GM08714 (cell line): Measurements from ENCODE around the gene SLC8B1.
"Not testable (repeated sequence)": the region's sequence is repeated elsewhere in the genome, so short reads cannot be mapped to it uniquely, and the experiment has no call there.

Source experiments
- H3K4me3 ChIP-seq: fragments of 200-500 bp; sonication (Bioruptor generic); 2 replicates; pipeline ENCODE4 v1.5.1; 2014; ENCODE audit warnings: mild to moderate bottlenecking, low read length, inconsistent platforms
- ZNF274 ChIP-seq: IDR thresholded peaks from 2 replicates; pipeline ENCODE4 v1.6.1; 2012; ENCODE audit warnings: mild to moderate bottlenecking, low read depth, low read length

SLC8B1 gene

GRCh38 chr12:113364698-113365097 lies 29.8 kb upstream of the SLC8B1 start:
- no peak for TF ChIP-seq ZNF274
- H3K4me3 ChIP-seq: no peak overlapping the region

DNA sequence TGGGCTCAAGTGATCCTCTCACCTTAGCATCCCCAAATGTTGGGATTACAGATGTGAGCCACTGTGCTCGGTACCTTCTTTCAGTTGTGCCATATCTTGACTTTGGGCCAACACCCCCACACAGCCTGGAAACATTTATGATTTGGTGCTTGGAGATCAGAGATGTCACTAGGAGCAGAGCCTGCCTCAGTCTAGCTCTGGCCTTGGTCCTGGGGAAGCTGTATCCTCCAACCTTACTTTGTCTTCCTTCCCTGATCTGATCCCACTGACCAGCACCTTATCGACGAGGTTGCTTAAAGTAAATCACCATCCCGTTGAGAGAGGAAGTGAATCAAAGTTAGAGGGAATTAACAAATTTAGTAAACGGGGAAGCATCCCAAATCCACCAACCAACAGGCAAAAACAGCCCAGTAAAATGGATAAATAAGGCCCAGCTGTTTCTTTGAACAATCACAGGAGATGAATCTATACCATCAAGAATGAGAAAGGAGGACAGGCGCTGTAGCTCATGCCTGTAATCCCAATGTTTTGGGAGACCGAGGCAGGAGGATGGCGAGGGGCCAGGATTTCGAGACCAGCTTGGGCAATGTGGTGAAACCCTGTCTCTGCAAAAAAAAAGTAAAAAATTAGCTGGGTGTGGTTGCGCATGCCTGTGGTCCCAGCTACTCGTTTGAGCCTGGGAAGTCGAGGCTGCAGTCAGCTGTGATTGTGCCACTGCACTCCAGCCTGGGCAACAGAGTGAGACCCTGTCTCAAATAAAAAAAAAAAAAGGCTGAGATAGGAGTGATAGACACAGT lies 26.9 kb upstream of the SLC8B1 start:
- no peak overlapping the region for H3K4me3 ChIP-seq
- TF ChIP-seq ZNF274: no peak

DNA sequence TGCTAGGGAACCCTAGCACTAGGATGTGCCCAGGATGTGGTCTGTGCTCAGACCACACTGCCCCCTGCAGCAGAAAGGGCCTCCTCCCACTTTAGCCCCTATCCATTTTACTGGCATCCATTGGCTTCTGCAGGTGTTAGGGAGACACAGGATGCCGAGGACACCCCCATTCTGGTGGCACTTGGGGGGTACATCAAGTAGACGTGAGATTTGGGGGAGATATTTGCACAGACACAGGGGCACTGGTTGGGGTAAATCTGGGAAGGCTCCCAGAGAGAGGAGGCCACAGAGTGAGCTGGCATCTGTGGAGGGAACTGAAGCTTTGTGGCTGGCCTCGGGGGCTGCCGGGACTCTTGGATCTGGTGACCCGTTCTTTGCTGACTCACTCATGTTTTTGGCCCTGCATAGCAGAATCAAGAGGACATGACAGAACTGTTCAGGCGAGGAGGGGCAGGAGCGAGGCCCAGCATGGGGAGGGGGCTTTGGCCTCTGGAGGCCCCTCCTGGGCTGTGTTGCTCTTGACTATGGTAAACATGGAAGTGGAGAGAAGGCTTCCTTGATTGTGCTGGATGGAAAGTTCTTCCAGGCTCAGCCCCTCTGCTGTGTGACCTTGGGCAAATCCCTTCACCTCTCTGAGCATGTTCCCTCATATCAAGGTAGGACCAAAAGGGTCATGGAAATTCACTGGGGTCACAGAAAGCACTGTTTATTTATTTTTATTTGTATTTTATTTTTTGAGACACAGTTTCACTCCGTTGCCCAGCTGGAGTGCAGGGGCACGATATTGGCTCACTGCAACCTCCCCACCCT lies 25.2 kb upstream of the SLC8B1 start:
- H3K4me3 ChIP-seq: no peak overlapping the region
- no peak for TF ChIP-seq ZNF274

DNA sequence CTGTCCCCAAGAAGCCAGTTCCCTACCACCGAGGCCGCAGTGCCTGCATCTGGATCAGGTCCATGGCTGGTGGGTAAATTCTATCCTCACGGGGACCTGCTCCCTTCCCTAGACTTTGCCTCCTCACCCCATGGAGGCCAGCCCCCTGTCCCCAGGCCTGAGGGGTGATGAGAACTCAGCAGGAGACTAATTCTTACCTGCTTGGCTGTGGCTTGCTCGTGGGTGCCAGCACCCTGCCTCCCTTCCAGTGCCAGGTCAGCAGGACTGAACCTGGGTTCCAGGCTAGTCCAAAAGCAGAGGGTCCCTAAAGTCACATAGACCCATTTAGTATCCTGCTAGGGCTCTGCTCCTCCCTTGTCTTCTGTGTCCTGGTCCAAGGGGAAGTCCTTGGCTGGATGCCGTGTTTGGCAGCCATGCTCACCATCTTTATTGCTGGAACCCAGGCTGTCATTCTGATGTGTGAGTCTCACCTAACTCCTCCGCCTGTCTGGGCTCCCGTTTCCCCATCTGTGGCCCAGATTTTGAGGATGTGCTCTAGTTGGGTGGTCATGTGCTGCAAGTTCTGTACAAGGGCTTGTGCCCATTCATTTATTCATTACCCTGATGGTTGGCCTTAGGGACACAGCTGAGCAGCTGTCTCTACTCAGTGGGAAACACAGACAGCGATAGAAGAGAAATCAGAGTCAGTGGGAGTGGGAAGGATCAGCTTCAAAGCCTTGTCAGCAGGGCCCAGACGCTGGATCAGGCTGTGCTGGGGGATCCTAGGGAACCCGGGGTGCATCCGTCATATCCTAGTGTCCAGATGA lies 24.4 kb upstream of the SLC8B1 start:
- TF ChIP-seq ZNF274: no peak
- H3K4me3 ChIP-seq: peak overlapping the region; percentile 84

GRCh38 chr12:113358381-113359132 lies 23.6 kb upstream of the SLC8B1 start, which contains the start of gene PLBD2:
PLBD2 (plus strand) TSS chr12:113358587; CDS start chr12:113358601, 14 bp downstream.
- no peak for TF ChIP-seq ZNF274
- peak within 1 kb of the TSS; percentile 84 for H3K4me3 ChIP-seq

DNA sequence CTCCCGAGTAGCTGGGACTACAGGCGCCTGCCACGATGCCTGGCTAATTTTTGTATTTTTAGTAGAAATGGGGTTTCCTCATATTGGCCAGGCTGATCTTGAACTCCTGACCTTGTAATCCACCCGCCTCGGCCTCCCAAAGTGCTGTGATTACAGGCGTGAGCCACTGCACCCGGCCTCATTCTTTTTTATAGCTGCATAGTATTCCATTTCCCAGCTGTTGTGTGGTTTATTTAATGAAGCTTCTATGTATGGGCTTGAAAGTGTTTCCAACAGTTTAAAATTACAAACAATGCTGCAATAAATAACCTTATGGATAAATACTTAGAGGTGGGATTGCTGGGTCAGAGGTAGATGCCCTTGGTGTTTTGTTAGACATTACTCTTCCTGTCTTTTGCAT lies 19.3 kb upstream of the SLC8B1 start:
- not testable (repeated sequence) for H3K4me3 ChIP-seq

DNA sequence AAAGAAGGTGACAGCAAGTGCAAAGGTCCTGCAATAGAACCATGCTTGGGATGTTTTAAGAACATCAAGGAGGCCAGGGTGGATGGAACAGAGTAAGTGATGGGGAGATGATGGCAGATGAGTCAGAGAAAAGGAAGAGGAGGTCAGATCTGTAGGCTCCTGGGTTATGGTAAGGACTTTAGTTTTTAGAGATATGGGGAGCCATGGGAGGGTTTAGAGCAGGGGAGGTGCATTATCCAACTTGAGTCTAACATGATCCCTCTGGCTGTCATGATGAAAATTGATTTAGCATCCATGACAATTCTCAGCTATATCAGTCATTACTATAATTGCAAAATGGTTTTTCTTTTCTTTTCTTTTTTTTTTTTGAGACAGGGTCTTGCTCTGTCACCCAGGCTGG lies 16.2 kb upstream of the SLC8B1 start:
- no peak for TF ChIP-seq ZNF274
- H3K4me3 ChIP-seq: no peak overlapping the region

- no peak overlapping the region for H3K4me3 ChIP-seq
Observed at GRCh38 chr12:113348849-113349536, 14.1 kb upstream of the SLC8B1 start.

GRCh38 chr12:113347892-113348291 lies 13.0 kb upstream of the SLC8B1 start:
- no peak for TF ChIP-seq ZNF274
- H3K4me3 ChIP-seq: no peak overlapping the region

More at GRCh38 chr12:113348849-113349536, 14.1 kb upstream of the SLC8B1 start:
- TF ChIP-seq ZNF274: no peak

GRCh38 chr12:113347107-113347506 lies 12.2 kb upstream of the SLC8B1 start:
- TF ChIP-seq ZNF274: no peak
- no peak overlapping the region for H3K4me3 ChIP-seq

- TF ChIP-seq ZNF274: no peak
- H3K4me3 ChIP-seq: no peak overlapping the region
Observed at GRCh38 chr12:113346353-113346752, 11.4 kb upstream of the SLC8B1 start.

- no peak overlapping the region for H3K4me3 ChIP-seq
- no peak for TF ChIP-seq ZNF274
Observed at GRCh38 chr12:113345318-113345717, 10.4 kb upstream of the SLC8B1 start.

- H3K4me3 ChIP-seq: no peak overlapping the region
- no peak for TF ChIP-seq ZNF274
Observed at GRCh38 chr12:113341535-113341934, 6.6 kb upstream of the SLC8B1 start.
